GM18498 (cell line): ENCODE results near the gene RANBP17.
"Not testable (repeated sequence)": the region's sequence is repeated elsewhere in the genome, so short reads cannot be mapped to it uniquely, and the experiment has no call there.

ENCODE experiments used
- ATAC-seq: cut with Tn5 transposase; IDR thresholded peaks from one replicate; pipeline ENCODE4 v1.9.1; 2021; ENCODE audit warnings: mild to moderate bottlenecking, moderate library complexity; ENCODE audit not compliant: unreplicated experiment

The RANBP17 gene

DNA sequence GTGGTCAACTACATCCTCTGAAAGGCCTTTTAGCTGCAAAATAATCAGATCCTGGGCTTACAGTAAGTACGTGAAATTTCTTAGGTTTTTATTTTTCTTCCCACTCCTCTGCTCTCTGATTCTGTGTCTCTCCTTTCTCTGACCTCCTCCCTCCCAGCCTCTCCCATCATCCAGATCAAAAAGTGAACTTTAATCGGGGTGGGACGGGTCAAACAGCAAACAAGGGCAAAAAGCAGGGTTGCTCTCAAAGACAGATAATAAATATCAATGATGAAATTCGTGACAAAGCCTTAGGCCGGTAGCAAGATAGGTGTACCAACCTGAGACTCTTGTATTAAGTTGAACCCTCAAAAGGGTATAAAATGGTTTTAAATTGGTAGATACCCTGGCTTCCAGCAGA, 76.1 kb downstream of the RANBP17 start:
- ATAC-seq, result no peak

DNA sequence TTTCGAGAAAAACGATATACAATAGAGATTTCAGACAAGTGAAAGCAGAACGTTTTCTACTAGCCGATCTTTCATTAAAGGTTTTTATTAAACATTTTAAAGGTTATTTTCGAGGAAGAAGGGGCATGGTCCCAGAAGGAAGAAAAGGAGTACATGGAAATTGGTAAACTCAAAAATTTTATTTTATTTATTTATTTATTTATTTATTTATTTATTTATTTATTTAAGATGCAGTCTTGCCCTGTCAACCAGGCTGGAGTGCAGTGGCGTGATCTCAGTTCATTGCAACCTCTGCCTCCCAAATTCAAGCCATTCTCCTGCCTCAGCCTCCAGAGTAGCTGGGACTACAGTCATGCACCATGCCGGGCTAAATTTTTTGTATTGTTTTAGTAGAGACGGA, 77.4 kb downstream of the RANBP17 start:
- ATAC-seq, result no peak

DNA sequence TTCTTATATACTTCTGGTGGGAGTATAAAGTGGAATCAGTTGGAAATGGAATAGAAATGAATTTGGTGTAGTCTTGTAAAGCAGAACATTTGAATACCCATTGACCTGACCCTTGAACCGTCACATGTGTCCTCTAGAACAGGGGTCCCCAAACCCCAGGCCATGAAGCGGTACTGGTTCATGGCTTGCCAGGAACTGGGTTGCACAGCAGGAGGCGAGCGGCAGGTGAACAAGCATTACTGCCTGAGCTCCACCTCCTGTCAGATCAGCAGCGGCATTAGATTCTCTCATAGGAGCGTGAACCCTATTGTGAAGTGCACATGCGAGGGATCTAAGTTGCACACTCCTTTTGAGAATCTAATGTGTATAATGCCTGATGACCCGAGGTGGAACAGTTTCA, 80.0 kb downstream of the RANBP17 start:
- ATAC-seq, result no peak

DNA sequence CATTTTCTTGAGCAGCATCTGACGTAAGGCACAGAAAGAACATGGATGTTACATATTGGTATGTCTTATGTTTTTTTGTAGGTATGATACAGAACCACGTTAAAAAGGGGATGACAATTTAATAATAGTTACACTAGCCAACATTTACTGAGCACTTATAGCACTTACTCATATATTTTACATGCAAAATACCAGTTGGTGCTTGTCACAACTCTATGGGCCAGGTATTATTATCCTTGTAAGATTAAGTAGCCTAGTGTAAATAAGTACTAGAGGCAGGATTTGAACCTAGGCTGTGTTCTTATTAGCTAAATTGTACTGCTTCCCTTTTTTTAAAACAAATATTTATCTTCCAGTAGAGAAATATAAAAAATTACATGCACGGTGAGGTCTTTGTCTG, 83.5 kb downstream of the RANBP17 start:
- ATAC-seq, result no peak

DNA sequence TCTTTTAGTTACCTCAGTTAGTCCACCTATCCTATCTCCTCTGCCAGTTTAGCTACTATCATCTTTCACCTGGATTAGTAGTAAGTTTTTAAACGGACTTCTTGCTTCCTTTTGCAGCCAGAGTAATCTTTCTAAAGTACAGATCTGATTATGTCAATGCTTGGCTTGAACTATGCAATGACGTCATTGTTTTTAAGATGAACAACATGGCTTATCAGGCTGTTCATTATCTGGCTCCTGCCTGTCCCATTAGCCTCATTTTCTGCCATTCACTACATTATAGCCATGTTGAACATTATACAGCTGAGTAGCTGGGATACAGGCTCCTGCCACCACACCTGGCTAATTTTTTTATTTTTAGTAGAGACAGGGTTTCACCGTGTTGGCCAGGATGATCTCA, 98.7 kb downstream of the RANBP17 start:
- ATAC-seq, result no peak

DNA sequence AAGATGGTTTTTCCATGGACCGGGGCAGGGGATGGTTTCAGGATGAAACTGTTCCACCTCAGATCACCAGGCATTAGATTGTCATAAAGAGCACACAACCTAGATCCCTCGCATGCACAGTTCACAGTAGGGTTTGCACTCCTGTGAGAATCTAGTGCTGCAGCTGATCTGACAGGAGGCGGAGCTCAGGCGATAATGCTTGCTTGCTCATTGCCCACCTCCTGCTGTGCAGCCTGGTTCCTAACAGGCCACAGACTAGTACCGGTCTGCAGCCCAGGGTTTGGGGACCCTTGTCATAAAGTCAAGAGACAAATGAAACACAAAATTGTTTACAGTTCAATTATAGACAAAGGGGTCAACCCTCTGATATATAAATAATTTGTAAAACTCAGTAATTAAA, 101.7 kb downstream of the RANBP17 start:
- ATAC-seq, result no peak

DNA sequence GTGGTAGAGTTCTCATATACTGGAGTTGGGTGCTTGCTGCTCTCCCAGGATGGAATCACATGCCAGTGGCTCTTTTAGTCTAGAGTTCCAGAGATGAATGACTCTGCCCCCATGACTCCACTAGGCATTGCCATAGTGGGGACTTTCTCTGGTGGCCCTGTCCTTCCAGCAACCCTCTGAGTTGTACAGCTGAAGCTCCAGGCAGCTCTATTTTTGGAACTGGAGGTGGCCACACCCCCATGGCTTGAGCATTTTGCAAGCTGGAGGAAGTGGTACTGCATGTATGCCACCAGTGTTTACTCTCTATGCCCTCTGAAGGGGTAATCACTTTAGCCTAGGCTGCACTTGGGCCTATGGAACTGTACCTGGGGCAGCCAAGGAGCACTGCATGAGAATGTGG, 112.6 kb downstream of the RANBP17 start:
- no peak for ATAC-seq

DNA sequence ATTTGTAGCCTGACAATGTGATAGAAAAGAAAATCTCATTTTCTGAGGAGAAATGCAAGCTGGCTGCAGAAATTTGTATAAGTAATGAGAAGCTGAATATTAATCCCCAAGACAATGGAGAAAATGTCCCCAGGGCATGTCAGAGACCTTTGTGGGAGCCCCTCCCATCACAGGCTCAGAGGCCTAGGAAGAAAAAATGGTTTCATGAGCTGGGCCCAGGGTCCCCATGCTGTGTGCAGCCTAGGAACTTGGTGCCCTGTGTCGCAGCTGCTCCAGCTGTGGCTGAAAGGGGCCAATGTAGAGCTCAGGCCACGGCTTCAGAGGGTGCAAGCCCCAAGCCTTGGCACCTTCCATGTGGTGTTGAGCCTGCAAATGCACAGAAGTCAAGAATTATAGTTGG, 118.4 kb downstream of the RANBP17 start:
- not testable (repeated sequence) for ATAC-seq

DNA sequence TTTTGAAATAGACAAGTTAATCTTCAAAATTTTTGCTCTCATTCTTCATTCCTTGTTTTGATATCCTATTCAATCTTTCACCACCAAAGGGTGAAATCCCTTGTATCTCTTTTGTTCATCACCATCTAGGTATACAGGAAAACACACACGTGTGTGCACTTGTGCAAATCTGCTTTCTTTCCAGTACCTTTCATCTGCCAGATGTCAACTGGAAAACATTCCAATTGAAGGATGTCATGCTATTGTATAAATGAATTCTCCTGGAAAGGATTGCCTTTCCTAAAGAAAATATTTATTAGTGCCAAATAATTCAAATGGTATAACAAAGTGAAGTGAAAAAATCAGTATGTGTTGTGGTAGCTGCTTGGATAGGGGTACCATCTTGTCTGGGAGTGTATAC, 123.7 kb downstream of the RANBP17 start:
- no peak for ATAC-seq

DNA sequence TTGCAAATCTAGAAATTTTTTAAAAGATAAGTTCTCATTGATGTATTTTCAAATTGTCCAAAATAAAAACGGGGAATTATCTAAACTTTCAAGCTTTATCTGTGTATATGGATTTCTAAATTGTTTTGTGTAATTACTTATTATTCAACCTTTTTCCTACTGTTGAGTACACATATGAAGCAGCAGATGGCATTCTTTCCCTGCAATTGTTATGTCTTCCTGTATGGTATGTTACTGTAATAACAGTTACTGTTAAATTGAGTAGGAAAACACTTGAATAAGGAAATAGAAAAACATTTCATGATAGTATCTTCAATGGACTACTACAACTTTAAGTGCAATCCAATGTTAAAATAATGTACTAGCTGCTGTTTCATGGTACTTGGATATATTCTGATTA, 124.8 kb downstream of the RANBP17 start:
- ATAC-seq, result no peak

DNA sequence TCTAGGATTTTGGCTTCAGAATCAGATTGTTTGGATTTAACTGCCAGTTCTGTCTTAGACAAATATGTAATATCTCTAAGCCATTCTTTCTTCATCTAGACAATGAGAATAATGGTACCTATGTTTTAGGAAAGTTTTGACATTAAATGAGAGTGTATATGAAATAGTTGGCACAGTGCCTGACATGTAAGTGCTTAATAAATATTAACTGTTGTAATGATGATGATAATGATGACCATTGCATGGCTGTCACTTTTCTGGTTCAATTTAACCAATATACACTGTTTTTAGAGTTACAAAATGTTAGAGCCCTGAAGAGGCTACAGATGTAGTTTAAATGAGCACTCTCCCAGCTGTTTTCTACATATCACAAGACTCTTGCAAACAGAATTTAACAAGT, 131.7 kb downstream of the RANBP17 start:
- no peak for ATAC-seq

DNA sequence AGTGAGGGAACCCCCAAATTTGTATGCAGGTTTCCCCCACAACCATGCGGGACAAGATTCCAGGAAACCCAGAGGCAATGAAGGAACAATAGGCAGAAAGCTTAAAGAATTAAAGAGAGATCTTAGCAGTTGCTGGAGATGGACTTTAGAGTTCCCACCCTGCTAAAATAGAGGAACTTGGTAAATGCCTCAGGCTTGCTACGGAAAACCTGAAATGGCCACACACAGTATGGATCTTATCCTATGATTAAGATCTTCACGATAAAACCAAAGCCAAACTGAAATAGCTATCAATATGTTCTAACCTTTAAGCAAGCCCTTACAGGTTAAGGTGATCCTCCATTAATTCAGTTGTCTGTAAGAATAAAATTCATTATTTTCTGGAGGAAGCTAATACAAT, 148.3 kb downstream of the RANBP17 start:
- ATAC-seq, result no peak

DNA sequence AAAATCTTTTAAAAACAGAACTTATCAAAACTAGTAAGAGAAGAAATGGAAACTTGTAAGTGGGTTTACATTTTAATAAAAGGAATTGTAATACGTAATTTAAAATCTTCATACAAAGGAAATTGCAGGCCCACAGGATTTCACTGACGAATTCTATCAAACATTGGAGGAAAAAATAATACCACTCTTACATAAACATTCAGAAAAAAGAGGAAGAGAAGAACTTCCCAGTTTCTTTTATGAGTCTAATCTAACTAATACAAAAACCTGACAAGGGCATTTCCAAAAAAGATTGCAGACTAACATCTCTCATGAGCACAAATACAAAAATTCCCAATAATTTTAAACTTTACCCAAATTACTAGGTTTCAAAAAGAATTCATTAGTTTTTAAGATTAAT, 149.0 kb downstream of the RANBP17 start:
- ATAC-seq, result no peak

DNA sequence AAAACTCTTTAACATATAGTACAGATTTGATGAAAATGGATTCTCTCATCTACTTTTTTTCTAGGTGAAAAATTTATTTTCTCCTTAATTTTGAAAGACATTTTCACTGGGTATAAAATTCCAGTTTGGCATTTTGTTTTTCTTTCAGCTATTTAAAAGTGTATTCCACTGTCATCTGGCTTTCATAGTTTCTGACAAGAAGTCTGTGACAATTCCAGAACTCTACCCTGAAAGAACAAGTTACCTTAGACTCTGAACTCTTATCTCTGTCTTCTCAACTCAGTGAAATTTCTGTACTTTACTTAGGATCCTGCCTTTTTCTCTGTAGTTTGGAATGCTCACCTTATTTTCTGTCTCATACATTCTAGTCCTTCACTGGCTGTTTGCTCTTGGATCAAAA, 161.7 kb downstream of the RANBP17 start:
- no peak for ATAC-seq

DNA sequence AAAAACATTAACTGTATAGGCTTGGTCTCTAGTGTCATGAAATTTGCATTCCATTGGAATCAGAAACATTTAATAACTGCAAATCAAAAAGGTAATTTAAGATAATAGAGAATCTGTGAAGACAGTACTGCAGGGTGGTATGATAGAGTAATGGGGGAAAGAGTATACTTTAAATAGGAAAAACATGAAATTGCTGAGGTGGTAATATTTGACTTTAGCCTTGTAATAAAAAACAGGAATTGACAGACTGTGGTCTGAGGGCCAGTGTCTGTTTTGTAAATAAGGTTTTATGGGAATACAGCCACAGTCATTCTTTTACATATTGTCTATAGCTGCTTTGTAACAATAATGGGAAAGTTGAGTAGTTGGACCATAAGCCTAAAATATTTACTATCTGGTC, 162.3 kb downstream of the RANBP17 start:
- no peak for ATAC-seq

DNA sequence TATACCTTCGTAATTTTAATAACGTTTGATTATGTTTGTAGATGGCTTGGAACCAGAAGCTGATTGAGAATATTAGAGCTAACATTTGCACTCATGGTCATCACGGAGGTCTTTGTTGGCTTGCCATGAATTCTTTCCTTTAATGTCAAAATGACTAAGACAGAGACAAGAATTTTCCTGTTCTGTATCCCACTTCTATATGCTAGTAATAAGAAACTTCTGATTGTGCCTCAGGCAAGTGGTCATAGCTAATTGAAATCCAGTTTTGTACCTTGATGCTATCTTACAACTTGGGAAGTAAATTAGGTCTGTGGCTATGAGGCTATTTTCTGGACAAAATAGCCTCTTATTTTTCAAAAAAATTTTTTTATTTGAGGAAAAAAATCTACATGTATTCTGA, 167.6 kb downstream of the RANBP17 start:
- no peak for ATAC-seq

DNA sequence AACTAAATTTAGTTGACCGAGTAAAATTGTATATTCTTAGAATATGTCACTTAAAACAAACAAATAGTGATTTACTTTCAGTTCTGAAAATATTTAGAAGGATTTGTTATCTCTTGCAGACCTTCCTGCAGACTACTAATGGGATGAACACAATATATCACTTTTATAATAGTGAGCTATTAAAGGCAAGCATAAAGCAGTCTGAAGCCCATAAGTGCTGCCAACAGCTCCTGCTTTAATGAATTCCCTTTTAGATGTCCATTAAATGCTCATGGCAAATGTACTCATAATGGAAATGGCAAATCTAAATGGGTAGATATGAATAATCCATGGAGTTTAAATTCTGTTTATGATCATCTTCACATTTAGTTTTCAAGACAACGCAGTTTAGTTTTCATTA, 170.2 kb downstream of the RANBP17 start:
- ATAC-seq, result no peak

DNA sequence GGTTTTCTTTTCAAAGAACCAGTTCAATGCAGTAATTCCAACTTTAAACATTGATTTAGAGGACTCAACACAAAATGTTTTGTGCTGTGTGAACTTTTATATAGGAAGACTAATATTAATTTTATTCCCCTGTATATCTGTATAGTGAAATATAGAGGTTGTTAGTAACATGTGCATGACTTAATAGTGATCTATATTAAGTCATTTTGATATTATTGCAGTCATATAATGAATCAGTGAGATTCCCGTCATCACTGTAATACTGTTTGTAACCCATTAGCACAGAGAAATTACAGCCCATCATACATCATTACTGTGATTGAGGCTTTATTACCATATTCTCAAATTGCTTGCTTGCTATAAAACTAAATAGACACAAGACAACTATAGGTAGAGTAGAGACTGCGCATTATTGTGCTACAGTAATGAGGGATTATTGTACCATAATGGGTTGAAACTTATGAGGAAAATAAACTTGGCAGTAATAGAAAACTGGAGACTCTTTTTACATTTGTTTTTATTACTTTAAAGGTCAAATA, 170.7 kb downstream of the RANBP17 start:
- no peak for ATAC-seq

DNA sequence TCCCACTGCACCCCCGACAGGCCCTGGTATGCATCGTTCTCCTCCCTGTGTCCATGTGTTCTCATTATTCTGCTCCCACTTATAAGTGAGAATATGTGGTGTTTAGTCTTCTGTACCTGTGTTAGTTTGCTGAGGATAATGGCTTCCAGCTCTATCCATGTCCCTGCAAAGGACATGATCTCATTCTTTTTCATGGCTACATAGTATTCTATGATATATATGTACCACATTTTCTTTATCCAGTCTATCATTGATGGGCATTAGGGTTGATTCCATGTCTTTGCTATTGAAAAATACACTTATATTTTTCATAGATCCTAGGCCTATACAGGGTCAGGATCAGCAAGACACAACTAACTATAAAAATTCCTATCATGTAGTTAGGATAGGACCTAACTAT, 180.1 kb downstream of the RANBP17 start:
- not testable (repeated sequence) for ATAC-seq

DNA sequence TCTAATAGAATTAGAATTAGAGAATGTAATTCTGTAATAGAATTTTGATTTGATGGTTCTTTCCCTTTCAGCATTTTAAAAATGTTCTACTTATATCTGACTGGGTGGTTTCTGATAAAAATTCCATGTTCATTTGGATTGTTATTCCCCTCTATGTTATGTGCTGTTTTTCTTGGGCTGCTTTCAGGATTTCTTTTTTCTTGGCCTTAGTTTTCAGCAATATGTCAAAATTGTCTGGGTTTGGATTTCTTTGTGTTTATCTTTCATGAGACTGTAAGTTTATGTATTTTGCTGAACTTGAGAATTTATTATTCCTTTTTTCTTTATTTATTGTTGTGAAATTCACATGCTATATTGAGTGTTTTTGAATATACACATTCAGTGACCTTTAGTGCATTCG, 189.1 kb downstream of the RANBP17 start:
- ATAC-seq, result no peak

DNA sequence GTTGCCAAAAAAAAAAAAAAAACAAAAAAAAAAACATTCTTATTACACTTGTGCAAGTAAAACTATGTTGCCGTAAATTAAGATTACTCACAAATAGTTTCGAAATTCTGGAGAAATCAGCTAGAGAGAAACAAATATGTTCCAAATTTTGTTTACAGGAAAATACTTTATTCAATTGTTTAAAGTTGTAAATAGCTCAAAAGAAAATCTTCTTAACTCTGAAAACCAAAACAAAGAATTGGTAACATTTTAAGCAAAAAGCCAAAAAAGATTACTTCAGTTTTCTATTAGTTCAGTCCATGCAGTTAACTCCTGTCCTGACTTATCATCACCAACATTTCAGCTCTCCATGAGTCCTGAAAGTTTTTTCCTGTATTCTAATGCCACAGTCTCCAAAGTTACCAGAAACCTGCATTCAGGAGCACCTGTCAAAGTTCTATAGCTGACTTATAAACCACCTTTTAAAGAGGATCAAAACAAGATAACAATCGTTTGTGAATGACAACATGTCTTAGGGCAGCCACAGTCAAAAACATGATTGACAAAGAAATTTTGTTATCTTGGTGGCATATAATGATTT, 194.1 kb downstream of the RANBP17 start:
- no peak for ATAC-seq

DNA sequence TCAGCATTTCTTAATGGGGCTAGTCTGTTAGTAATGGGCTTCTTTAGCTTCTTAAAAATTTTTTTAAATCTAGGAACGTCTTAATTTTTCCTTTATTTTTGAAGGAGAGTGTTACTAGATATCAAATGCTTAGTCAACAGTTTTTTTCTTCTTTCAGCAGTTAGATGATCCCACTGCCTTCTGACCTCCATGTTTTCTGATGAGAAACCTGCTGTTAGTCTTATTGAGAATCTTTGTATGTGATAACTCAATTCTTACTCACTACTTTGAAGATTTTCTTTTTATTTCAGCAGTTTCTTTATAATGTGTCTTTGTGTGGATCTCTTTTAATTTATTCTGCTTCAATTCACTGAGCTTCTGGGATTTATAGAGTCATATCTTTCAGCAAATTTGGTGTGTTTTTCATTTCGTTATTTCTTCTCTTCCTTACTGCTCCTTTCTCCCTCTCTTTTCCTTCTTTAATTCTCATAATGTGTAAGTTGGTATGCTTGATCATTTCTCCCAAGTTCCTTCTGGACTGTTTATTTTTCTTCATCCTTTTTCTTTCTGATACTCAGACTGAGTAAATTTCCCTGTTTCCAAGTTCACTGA, 205.8 kb downstream of the RANBP17 start:
- no peak for ATAC-seq

DNA sequence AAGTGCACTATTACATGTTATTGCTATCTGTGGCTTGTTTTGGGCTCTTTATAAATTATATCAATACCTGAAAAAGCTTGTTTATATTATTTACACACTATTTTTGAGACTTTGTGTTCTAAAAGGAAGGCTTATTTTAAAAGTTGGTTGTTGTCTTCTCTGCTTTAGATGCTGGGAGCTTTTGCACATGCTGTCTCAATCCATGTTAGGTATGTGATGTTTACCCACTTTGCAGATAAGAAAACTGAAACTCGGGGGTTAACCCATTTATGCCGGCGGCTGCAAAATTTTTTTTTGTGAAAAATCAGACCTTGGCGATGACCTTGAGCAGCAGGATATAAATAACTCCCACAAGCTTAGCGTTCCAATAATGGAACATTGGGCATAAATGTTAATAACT, 212.9 kb downstream of the RANBP17 start:
- ATAC-seq, result no peak
